AG08396 (cell line): ENCODE measurements around the gene ANXA4.
"Not testable (repeated sequence)": the region's sequence is repeated elsewhere in the genome, so short reads cannot be mapped to it uniquely, and the experiment has no call there.

Source experiments
- DNase-seq: peaks from one replicate; pipeline ENCODE4 v3.0.0; 2012; ENCODE audit warnings: low spot score, mixed read lengths

ANXA4 gene

DNA sequence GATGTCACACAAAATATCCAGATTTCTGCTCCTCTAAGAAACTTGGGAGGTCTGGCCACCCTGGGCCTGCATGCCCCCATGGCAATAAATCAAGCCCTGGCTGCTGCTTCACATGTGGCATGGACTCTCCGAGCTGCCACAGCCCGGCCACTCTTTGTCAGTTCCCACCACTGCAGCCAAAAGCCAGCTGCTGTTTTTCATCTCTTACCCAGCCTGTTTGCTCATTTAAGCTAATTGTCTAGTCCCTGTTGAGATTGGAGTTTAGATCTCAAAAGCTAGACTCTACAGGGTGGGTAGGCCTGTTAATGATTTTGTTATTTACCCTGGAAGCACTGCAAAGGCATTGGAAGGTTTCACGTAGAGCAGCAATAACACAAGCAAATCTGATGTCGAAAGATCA, 20.9 kb upstream of the ANXA4 start:
- DNase-seq = no peak

DNA sequence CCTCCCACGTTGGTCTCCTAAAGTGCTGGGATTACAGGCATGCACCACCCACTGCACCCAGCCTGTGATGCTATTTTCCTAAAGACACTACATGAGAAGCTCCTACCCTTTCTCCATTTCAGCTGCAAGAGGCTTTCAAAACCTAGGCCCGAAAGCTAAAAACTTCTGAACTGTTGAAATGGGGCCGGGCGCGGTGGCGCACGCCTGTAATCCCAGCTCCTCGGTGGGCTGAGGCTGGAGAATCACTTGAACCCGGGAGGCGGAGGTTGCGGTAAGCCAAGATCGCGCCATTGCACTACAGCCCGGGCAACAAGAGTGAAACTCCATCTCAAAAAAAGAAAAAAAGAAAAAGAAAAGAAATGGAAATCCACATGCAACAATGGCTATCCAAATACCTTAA, 18.1 kb upstream of the ANXA4 start:
- DNase-seq = no peak

DNA sequence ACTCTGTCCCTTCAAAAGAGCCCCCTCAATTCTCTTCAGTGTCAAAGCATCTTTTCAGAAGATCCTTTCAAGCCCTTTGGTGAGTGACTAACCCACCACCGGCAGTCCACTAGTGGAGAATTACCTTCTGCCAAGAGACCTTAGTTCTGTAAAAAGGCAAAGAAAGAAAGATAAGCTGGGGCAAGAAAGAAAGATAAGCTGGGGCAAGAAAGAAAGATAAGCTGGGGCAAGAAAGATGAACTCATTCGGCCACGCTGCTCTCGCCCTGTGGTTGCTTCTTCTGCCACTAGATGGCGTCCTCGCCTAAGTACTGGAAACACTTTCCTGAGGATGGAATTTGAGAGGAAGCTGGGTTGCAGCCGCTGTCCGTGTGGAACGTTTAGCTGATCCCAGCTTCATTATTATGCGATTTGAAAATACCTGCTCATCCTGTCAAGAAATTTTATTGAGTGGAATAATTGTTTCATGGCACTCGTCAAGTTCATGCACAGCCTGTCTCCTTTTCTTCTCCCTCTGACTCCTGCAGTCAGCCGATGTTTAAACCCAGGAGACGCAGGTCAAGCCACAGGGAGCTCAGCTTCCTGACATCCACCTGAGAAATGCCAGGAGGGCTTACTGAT, 17.3 kb upstream of the ANXA4 start:
- peak; percentile 76 for DNase-seq

DNA sequence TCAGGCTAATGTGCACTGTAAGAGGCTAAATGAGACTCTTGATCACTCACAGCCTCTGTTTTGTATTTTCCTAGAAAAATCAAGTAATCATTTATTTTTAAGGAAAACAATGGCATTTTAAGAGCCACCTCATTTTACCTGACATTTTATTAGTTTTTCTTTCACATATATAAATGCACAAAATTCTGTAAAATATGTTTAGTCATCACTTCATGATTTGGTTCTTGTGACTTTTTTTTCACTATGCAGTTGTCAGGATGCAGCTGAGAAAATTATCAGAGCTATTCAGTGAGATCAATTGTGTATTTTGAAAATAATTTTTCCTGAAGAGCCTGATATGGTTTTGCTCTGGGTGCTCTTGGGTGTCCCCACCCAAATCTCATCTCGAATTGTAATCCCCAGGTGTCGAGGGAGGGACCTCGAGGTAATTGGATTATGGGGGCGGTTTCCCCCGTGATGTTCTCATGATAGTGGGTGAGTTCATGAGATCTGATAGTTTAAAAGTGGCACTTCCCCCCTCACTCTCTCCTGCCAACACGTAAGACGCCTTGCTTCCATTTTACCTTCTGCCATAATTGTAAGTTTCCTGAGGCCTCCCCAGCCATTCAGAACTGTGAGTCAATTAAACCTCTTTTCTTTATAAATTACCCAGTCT, 16.1 kb upstream of the ANXA4 start:
- DNase-seq = no peak

DNA sequence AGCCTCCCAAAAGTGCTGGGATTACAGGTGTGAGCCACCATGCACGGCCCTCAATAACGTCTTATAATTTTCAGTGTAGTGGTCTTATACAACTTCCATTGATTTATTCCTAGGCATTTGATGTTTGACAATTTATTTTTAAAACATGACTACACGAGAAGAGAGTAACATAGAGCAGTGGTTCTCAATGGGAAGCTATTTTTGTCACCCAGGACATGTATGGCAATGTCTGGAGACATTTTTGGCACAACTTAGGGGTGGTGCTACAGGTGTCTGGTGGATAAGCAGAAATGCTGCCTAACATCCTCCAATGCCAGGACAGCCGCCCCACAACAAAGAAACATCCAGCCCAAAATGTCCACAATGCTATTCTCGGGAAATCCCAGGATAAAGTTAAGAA, 12.7 kb upstream of the ANXA4 start:
- DNase-seq = no peak

DNA sequence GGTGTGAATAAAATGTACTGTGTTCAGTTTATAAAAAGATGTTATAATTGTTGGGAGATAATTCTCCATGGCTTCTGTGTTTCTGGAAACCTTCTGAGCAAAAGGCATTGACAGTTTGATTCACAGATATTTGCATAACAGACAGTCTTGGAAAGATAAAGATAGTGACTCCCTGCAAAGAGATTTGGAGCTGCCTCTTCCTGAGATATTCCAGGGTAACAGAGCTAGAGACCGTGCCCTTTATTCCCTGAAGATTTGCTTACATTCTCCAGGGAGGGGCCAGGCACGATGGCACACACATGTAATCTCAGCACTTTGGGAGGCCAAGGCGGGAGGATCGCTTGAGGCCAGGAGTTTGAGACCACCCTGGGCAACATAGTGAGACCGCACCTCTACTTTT, 12.2 kb upstream of the ANXA4 start:
- DNase-seq = no peak

DNA sequence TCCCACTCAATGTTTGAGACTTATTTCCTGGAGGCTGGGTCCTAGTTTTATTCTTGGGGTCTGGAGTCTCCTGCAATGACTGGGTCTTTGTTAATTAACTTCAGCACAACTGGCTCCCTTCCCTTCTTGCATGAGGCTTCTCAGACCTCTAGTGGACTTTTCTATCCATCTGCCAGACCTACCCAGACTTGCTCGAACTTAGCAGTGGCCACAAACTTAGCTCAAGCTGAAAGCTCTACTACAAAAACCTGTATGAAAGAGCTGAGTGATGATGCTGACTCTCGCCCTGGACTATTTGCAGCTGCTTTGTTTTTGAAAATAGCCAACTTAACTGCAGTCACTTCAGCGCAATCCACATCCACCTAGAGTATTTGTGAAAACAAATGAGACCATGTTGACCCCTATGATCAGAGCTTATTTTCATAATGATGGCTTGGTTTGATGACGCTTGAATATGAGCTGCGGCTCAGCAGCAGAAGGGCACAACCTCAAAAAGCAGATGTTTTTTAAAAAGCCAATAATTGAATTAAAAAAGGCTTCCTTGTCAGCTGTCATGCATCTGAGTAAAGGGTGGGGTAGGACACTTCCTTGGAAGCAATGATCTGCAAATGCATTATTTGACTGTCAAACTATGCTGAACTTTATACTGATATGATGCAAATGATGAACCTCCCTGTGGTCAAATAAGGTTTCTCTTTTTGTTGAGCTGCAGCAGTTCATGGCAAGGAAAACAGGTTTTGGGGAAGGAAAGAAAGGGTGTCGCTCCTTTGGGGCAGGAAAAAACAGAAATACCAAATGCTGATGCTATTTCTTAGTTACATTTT, 10.6 kb upstream of the ANXA4 start:
- no peak for DNase-seq

DNA sequence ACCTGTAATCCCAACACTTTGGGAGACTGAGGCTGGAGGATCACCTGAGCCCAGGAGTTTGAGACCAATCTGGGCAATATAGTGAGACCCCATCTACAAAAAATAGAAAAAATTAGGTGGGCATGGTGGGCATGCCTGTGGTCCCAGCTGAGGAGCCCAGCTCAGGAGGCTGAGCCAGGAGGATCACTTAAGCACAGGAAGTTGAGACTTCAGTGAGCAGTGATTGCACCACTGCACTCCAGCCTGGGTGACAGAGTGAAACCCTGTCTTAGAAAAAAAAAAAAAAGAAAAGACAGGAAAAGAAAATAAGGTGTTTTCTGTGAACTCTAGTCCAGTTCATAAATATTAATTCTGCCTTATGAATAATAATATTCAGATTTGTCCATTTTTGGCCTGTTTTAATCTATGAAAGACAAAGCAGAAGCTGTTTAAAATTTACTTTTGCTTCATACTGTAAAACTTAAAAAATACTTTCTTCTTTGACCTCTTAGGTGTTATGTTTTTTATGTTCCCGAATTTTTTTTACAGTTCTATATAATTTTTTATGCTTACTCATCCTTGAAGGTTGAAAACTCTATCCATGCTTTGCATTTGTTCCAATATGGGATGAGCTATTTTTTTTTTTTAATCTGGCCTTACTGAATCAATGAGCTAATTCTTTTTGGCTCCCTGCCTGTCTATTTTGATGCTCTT, 8.4 kb upstream of the ANXA4 start:
- no peak for DNase-seq

DNA sequence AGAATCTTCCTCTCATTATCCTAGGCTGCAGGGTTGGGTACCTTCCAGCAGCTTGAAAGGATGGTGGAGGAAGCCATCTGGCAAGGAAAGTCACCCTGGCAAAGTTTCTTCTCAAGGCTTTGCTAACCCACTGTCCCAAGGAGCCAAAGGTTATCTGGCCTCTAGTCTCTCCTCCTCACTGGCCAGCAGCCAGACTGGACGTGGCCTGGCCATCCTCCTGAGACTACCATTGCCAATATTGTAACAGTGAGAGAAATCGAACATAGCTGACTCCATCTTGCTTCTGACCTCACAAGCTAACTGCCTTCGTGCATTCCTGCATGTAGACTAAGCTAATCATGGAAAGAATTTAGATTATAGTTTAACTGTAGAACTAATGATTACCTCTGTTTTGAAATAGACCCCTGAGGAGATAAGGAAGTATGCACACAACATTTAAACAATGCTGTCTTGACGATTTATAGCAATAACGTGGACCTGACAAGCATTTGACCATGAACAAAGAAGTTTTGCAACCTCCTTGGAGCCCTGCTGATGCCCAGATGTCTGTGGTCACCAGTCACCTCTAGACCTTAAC, 7.8 kb upstream of the ANXA4 start:
- DNase-seq = no peak

DNA sequence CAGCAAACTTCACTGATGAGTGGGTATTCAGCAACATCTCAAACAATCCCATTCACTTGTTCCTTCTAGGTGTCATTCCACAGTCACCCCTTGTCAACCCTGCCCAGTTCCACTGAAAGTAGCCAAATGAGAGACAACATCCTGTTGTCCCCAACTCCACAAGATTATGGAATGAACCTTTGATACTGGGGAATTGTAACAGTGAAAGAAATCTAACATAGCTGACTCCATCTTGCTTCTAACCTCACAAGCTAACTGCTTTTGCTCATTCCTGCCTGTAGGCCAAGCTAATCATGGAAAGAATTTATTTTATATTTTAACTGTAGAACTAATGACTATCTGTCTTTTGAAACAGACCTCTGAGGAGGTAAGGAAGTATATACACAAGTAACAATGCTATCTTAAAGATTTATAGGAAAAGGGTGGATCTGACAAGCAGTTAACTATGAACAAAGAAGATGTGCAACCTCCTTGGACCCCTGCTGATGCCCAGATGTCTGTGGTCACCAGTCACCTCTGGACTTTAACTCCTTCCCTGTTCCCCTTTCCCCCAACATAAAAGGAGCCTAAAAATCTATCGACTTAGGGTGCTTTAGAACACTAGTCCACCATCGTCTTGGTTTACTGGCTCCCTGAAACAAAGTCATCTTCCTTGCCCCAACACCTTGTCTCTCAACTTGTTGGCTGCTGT, 6.9 kb upstream of the ANXA4 start:
- no peak for DNase-seq

DNA sequence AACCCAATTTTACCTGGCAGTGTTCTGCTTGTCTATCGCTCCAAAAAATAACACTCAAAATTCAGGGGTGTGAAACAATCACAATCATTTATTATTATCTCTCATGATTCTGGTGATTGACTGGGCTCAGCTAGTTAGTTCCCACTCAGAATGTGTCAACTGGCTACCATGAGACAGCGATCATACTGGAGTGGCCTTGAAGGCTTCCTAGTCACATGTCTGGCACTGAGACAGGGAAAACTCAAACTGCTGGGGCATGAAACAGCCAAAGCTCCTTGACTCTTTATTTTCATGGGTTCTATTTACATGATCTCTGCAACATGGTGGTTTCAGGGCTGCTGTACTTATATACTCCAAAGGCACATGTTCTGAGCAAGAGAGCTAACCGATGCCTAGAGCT, 6.2 kb upstream of the ANXA4 start:
- no peak for DNase-seq

DNA sequence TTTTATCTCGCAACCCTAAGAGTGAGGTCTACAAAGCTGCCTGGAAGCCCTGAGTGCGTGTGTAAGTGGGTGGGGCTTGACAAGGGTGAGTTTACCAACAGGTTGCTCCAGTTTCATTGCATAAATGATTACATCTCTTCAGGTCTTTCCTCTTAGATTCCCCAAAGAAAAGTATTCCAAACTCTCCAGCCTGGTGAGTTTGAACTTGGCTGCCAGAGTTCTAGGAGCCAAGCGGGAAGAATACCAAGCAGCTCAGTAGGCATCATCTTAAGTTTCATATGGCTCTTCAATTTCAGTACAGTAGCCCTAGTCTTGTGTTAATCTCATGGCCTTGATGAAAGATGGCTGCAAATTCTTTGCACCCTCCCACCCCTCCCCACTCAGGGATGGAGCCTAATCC, 3.8 kb upstream of the ANXA4 start:
- DNase-seq = not testable (repeated sequence)

DNA sequence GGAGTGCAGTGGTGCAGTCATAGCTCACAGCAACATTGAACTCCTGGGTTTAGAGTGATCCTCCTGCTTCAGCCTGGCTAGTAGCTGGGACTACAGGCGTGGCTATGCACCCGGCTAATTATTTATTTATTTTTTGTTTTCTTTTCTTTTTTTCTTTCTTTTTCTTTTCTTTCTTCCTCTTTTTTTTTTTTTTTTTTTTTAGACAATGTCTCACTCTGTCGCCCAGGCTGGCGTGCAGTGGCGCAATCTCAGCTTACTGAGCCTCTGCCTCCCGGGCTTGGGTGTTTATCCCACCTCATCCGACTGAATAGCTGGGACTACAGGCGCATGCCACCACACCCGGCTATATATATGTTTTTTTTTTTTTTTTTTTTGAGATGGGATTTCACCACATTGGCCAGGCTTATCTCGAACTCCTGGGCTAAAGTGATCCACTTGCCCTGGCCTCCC, 1.4 kb upstream of the ANXA4 start:
- DNase-seq = no peak

DNA sequence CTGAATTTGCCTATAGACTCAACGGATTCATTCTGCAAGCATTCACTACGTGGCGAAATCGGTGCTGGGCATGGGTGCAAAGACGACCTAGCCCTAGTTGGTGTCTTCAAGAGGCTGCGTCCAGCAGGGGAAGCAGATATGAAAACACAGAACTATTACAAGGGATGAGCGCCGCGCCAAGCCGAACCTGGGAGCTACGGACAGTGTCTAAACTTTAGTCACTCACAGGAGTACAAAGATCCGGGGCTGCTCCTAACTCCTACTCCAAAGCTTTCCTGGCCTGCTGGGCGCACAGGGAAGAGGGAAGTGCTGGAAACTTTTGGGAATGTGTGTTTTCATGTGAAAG, 732 bp upstream of the ANXA4 start:
- DNase-seq = peak; percentile 78

DNA sequence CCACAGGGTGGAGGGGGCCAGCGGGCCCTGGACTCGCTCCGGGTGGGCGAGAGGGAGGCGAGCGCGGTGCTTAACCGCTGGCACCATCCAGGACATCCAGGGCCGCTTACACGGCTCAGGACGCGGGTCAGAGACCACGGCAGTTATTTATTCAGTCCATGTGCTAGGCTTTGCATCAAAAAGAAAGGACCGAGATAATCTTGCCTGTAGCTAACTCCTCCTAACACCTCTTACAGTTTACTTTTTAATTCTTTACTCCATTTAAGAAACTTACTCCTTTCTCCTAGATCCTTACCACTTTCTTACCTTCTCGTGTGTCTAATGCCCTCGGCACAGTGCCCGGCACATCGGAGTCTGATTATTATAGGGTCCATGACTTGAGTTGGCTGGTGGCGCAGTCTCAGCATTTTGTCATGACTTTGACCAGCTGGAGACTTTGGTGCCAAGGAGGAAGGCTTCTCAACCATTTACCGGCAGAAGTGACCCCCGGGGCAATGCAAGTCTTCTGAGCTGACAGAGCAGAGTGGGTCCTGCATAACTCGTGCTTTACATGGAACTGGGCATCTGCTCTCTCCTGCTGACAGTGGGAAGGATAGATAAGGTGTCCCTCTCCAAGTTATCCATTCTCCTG, 503 bp downstream of the ANXA4 start:
- DNase-seq = no peak

DNA sequence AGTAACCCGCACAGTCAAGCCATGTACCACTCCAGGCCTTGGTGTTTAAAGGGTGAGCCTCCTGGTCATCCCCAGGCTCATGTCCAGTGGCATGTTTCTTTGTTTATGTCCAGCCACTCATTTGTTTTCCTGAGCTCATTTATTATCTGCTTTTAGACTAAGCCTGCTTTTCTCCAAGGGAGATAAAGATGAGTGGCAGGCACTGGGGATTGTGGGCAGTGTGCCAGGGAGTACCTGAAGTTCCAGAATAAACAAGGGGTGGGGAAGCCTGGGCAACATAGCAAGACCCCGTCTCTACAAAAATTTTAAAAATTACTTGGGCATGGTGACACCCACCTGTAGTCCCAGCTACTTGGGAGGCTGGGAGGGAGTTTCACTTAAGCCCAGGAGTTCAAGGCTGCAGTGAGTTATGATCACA, 1.9 kb downstream of the ANXA4 start:
- DNase-seq = no peak

DNA sequence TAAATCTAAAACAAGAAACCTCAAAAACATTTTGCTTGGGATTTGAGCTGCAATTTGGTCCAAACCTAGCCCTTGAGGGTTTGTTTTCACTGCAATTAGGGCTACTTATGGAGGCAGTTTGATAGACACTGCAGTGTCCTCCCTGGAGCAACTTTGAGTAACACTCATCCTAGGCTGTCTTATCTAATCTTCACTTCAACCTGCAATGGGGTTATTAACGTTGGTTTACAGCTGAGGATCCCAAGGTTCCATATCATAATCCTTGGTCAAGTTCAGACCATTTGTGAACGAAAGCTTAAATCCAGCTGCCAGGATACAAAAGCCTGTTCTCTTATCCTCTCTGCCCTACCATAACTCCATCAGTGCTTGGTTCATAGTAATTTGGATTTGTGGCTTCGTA, 2.5 kb downstream of the ANXA4 start:
- no peak for DNase-seq

DNA sequence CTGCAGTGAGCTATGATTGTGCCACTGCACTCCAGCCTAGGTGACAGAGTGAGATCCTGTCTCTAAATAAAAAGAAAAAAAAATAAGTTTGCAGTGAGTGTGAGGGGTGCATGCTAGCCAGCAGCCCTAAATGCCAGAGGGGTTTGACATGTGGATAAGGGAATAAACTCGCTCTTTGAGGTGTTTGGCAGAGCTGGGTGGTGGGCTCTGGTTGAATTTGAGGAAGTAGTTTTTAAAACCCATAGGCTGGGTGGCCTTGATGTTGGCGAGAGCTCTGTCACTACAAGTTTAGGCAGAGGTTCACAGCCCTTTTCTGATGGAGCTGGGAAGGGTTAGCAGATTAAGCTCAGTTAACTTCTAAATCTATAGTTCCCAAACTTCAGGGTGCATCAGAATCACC, 3.1 kb downstream of the ANXA4 start:
- no peak for DNase-seq

DNA sequence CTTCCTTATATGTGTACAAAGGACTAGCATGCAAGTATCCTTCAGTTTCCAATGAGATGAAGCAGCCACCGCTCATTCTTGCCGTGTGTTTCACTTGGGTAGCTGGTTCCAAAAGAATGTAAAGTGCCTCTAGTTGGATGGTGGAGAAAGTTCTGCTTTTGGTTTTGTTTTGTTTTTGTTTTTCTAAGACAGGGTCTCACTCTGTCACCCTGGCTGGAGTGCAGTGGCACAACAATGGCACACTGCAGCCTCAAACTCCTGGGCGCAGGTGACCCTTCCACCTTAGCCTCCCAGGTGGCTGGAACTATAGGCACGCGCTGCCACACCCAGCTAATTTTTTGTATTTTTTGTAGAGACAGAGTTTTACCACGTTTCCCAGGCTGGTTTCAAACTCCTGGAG, 8.3 kb downstream of the ANXA4 start:
- DNase-seq = no peak

DNA sequence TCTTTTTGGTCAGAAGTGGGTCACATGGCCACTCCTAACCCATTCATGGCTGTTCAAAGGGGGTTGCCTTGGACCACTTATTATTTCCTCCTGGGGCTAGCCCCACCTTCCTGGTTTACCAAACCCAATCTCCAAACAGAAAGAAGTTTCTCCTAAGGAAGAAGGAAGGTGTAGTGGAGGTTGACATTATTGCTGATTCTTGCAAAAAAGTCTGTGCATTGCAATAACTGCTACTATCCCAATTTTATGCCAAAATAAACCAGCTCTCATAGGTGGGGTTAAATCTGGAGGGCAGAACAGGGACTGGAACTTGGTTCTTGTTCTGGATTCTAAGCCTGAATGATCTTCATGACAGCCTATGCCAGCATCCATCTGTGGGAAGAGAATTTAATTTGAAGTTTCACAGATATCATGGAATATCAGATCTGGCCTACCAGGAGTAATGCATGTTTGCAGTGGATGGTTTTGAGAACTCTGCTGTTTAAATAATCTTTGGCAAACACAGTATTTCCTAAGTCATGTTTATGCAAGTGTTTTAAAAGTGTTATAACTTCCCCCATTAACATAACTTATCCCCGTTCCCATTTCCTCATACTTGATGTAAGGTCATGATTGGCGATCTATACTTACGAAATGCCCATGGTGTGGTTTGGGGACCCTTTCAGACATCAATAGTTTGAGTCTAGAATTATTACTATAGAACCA, 11.9 kb downstream of the ANXA4 start:
- no peak for DNase-seq

DNA sequence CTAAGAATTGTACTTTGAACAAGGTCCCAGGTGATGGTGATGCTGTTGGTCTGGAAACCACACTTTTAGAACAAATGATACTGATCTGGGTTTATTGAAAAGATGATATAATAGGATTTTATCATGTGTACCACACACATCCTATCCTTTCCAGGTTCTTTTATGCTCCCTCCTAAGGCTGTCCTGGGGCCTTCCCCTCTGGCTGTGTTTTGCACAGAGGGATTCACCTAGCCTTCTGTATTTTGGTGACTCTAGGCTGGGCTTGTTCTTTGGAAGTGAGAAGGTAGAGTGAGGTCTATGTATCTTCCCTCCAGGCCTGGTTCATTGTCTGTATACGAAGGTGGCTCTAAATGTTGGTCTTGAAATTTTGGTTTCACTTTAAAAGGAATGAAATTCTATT, 12.7 kb downstream of the ANXA4 start:
- DNase-seq = no peak
